Measurements from ENCODE around the gene KDSR.

The KDSR gene

GRCh38 chr18:63367053-63367953, at the start of gene KDSR:
Gene KDSR, minus strand, starts transcription at chr18:63367206. Its CDS starts 88 bp downstream, at chr18:63367118.
- peak; percentile 89 for DNase-seq

DNA sequence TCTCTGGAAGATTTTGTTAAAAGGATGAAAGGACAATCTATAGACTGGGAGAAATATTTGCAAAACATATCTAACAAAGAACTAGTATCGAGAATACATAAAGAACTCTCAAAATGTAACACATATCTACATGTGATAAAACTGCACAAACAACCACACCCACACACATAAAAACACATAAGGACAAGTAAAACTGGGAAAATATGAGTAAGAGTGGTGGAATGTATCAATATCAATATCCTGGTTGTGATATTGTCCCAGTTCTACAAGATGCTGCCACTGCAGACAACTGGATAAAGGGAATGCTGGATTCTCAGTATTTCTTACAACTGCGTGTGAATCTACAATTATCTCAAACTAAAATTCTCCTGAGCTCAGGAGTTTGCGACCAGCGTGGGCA, 45.9 kb upstream of the KDSR start:
- DNase-seq, result no peak

- peak; percentile 51 for DNase-seq
Observed at GRCh38 chr18:63410792-63411191, 43.8 kb upstream of the KDSR start.

DNA sequence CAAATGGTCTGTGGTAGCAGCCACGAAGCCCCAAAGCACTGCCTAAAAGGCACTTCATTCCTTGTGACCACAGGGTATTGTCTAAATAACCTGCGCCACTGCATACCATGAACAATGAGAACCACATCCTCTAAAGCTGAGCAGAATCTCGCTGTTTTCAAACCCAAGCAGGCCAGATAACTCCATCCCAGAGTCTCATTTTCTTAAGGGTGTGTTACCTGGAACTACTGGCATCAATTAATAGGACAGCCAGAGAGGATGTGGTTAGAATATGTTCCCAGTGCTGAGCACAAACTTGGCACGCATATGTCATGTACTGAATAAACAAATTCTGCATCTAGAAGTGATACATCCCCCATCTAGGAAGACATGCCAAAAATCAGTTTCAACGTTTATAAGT, 42.3 kb upstream of the KDSR start:
- DNase-seq, result peak; percentile 51

DNA sequence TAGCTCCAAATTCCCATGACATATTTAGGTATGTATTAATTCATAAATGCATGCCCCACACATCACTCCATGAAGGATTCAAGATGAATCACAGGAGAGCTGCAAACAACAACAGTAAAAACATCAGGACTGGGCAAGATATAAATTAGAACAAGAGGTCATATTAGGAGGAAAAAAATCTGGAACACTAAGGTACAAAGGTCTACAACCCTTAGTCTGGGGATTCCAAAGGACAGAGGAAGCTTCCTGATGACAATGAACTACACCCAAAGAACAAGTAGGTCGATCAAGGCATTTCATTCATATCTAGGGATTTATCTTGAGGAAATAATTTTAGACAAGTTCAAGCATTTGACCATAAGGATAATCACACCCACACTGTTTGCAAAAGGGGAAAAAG, 40.7 kb upstream of the KDSR start:
- DNase-seq, result no peak

GRCh38 chr18:63405986-63406385, 39.0 kb upstream of the KDSR start:
- DNase-seq, result no peak

DNA sequence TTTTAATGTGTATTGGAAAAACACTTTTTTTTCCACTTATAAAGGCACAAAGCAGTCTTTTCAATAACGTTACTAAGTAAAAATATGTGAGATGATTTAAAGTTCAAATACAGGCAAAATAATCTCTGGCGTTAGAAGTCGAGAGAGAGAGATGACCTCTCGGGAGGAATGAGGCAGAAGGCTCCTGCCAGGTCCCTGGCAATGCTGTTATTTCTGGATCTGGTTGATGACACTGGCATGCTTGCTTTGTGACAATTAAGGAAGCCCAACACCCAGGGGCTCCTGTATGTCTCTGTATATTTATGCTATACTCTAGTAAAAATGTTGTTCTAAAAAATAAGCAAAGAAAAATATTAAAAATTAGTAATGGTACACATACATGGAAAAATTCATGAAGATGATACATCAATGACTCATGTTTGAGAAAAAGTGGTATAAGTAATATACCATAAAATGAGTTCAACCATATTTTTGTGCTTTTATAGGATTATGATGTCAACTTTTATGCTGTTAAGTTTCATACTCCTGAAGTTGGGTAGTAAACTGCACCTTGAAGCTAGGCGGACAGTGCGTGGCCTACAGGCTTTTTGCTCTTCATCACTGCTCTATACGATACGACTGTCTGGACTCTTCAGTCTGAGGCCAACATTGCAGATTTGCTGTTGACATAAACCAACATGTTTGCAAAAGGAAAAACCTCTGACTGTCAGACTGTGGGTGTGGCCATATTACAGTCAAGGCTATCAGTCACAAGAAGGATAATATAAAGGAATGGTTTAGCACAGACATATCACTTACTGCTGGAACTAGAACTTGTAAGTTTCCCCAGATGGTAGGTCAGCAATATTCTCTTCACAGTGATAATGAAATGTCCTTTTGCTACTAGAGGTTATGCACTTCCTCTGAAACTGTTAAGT, 35.5 kb upstream of the KDSR start:
- DNase-seq, result no peak

DNA sequence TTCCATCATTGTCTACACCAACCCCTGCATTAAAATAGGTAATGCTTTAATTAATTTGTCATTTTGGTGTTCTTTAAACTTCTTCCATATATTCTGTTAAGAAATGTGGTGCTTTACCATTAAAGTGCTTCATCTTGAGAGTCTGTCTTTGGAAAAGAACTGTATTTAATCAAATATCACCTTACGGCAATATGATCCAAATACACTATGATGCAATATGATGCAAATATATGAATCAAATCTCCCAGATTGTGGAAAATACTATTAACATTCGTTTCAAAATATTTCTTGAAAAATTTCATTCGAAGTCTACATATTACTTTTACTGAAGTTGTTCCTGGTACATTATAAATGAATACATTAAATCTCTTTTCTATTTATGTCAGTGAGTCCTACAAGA, 32.3 kb upstream of the KDSR start:
- no peak for DNase-seq

GRCh38 chr18:63397349-63397748, 30.3 kb upstream of the KDSR start:
- no peak for DNase-seq

- DNase-seq, result no peak
Observed at GRCh38 chr18:63395503-63395902, 28.5 kb upstream of the KDSR start.

DNA sequence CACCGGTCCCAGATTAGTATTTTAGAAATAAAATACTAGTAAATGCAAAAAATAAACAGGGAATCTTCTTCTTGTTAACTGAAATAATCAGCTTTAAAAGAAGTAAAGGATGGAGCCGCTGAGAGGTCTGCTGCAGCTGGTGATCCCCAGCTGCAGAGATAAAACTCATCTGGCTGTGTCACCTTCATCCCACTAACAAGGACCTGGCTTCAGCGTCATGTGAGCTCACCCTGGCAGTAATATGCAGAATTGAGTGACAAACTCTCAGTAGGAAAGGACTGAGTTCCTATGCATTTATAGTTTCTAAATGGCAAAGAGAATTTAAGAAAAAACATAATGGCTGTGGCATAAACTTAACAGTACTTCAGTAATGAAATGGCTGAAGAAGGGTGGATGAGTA, 27.9 kb upstream of the KDSR start:
- DNase-seq, result no peak

DNA sequence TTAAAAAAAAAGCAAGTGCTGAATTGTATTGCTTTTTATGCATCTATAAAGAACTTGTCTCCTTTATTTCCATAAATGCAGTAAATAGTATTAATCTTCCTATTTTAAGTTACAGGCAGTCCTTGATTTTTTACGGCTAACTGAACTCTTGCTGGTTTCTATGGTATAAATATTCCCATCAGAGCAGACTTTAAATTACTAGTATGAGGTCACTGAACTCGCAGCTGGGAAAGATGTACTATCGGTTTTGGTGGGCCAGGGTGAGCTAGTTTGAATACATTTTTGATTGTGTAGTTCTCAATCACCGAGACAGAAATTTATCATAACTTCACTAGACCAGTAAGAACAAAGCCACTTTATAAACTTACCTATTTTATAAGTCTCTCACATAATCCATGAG, 20.9 kb upstream of the KDSR start:
- DNase-seq, result no peak

DNA sequence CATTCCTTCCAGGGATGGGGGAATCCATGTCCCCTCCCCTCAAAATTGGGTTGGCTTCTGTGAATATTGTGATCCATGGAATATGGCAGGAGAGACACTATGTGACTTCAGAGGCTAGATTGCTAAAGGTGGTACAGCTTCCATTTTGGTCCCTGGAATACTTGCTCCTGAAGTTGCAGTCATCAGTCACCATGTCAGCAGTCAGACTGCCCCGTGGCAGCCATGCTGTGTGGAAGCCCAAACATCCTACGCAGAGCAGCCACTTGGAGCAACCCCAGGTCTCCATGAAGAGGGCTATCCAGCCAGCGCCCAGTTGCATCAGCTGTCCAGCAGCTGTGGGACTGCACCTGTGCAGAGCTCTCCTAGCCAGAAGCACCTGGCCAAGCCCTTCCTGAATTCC, 15.8 kb upstream of the KDSR start:
- DNase-seq, result no peak

GRCh38 chr18:63379639-63379962, 12.6 kb upstream of the KDSR start:
- DNase-seq, result no peak

GRCh38 chr18:63378919-63379638, 12.1 kb upstream of the KDSR start:
- peak; percentile 19 for DNase-seq

GRCh38 chr18:63377275-63377980, 10.4 kb upstream of the KDSR start:
- no peak for DNase-seq

DNA sequence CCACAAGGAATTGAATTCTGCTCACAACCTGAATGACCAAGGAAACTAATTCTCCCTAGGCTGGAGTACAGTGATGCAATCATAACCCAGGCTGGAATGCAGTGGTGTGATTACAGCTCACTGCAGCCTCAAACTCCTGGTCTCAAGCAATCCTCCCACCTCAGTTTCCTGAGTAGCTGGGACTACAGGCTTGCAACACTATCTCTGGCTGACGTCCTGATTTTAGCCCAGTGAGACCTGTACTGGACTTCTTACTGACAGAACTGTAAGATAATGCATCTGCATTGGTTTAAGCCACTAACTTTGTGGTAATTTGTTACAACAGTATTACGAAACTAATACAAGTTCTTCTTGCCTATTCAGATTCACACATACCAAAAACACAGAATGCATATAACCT, 9.5 kb upstream of the KDSR start:
- no peak for DNase-seq

DNA sequence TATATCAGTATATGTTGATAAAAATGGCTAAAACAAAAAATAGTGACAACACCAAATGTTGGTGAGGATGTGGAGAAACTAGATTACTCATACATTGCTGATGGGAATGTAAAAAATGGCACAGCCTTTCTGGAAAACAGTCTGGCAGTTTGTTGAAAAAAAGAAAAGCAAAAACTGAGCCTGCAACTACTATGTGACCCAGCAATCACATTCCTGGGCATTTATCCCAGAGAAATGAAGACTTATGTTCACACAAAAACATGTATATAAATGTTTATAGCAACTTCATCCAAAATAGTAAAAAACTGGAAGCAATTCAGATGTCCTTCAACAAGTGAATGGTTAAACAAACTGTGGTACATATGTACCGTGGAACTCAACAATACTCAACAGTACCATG, 7.5 kb upstream of the KDSR start:
- DNase-seq, result no peak

- no peak for DNase-seq
Observed at GRCh38 chr18:63373161-63373560, 6.2 kb upstream of the KDSR start.

- DNase-seq, result no peak
Observed at GRCh38 chr18:63368611-63369010, 1.6 kb upstream of the KDSR start.

- DNase-seq, result peak; percentile 88
Observed at GRCh38 chr18:63366213-63367052, 573 bp downstream of the KDSR start.

- peak; percentile 35 for DNase-seq
Observed at GRCh38 chr18:63365876-63366212, 1.2 kb downstream of the KDSR start.

Data from activated CD4-positive, alpha-beta T cell treated with anti-CD3 and anti-CD28 coated beads, Interleukin-2, Interleukin-6, amounts not matched to agents 100 ng/mL and 50 ng/mL, durations not matched to agents 16 hours and 8 hours (primary cell).